HG02852 (cell line): Measurements from ENCODE around the gene ZNF318.

Source experiments
- ATAC-seq: cut with Tn5 transposase; IDR thresholded peaks from one replicate; pipeline ENCODE4 v1.9.1; 2021; ENCODE audit warnings: mild to moderate bottlenecking, moderate library complexity; ENCODE audit not compliant: unreplicated experiment

Gene ZNF318

DNA sequence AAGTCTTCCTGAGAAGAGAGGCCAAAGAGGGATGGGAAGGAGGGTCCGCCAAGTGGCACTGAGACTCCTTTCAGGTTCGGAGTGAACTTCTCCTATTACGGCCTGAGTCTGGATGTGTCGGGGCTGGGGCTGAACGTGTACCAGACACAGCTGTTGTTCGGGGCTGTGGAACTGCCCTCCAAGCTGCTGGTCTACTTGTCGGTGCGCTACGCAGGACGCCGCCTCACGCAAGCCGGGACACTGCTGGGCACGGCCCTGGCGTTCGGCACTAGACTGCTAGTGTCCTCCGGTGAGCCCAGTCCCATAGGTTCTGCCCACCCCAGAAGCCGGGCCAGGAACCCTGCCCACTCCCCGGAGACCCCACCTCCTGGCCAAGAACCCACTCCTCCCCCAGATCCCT, 67.3 kb downstream of the ZNF318 start:
- ATAC-seq, result no peak

DNA sequence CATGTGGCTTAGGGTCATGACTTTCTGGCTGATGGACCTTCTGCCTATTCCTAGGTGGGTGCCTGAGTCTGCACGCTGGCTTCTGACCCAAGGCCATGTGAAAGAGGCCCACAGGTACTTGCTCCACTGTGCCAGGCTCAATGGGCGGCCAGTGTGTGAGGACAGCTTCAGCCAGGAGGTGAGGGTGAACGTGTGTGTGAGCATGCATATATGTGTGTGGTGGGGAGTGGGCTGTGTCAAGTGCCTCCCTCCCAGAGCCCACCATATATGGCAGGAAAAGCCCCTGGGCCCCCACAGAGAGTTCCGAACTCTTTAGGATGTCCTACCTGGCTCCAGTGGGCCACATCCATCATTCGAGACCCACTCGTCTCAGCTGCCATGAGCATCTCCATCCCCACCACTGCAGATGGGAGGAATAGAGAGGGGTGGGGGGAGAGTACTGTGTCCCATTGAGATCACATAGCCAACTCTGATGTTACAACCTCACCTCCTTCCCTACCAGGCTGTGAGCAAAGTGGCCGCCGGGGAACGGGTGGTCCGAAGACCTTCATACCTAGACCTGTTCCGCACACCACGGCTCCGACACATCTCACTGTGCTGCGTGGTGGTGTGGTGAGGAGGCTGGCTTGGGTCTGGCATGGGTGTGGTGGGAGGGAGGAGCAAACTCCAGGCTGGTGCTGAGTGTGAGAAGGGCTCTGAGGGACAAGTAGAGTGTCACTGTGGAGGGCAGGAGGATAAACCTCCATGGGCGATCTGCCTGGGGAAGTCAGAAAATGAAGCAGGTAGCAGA, 68.2 kb downstream of the ZNF318 start:
- ATAC-seq, result no peak

DNA sequence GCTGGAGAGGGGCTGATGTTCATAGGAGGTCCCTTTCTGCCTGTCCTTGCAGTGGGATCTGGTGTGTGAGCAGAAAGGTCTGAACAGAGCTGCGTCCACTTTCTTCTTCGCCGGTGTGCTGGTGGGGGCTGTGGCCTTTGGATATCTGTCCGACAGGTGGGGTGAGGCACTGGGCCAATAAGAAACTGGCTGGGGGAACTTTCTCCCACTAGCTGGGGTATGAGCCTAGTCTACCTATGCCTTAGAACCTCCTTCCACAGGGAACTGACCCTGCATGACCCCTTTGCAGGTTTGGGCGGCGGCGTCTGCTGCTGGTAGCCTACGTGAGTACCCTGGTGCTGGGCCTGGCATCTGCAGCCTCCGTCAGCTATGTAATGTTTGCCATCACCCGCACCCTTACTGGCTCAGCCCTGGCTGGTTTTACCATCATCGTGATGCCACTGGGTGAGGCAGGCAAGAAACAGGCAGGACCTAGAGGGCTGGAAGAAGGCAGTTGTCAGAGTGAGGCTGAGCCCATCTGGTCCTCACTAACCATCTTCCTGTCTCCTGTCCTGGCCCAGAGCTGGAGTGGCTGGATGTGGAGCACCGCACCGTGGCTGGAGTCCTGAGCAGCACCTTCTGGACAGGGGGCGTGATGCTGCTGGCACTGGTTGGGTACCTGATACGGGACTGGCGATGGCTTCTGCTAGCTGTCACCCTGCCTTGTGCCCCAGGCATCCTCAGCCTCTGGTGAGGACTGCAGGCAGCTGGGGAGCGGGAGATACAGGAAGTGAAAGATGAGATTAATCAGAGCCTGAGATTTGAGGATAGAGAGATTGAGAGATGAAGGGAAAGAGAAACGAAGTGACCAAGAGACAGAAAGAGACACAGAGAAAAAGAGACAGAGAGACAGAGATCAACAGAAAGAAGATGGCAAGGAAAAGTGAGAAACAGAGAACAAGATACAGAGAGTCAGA, 69.8 kb downstream of the ZNF318 start:
- no peak for ATAC-seq

DNA sequence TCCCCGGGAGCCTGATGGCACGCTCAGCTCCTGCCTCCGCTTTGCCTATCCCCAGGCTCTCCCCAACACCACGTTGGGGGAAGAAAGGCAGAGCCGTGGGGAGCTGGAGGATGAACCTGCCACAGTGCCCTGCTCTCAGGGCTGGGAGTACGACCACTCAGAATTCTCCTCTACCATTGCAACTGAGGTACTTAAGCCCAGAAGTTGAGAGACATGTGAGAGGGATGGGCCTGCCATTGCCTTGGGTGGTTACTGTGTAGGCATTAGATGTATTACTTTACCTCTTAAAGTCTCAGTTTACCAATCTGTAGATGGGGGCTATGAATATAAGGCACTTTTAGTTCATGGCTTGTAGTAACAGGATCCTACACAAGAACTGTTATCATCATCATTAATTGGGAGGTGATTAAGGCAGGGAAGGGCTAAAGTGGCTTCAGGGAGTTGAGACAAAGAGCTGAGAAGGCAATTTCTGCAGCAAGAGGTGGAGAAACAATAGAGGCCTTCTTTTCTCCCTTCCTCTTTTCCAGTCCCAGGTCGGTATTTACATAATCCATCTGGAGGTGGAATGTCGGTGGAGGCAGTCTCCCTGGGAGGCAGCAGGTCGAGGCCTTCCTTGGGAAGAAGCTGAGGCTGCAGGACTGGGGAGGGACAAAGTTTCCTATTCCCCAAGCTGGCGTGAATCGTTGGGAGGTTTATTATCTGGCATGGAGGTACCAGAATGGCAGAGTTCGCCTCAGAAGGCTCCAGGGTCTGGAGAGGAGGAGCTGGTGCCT, 70.7 kb downstream of the ZNF318 start:
- ATAC-seq, result no peak

- no peak for ATAC-seq
These were observed 71.5 kb downstream of the ZNF318 start, which contains the start of gene SLC22A7 for GRCh38 chr6:43297644-43298564. TSS of gene SLC22A7 (plus strand) at chr6:43298260. CDS start at chr6:43298359, 99 bp downstream.

GRCh38 chr6:43296780-43297497, 72.5 kb downstream of the ZNF318 start:
- ATAC-seq, result no peak

DNA sequence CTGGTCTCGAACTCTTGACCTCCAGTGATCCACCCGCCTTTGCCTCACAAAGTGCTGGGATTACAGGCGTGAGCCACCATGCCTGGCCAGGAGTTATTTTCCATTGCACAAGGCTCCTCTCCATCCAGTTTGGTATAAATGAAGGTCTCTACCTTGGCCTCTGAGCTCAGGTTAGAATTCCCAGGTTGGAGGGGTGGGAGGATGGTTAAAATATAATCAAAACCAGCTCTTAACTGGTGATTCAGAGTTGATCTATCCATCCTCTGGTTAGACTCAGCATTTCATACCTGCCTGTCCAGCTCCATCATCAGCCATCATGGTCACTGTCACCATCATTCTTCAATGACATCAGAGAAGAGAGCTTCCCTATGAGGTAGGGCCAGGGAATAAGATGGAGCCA, 74.0 kb downstream of the ZNF318 start:
- no peak for ATAC-seq

GRCh38 chr6:43294536-43294935, 74.9 kb downstream of the ZNF318 start:
- ATAC-seq, result no peak

- no peak for ATAC-seq
These were observed 75.7 kb downstream of the ZNF318 start for GRCh38 chr6:43293698-43294097.

DNA sequence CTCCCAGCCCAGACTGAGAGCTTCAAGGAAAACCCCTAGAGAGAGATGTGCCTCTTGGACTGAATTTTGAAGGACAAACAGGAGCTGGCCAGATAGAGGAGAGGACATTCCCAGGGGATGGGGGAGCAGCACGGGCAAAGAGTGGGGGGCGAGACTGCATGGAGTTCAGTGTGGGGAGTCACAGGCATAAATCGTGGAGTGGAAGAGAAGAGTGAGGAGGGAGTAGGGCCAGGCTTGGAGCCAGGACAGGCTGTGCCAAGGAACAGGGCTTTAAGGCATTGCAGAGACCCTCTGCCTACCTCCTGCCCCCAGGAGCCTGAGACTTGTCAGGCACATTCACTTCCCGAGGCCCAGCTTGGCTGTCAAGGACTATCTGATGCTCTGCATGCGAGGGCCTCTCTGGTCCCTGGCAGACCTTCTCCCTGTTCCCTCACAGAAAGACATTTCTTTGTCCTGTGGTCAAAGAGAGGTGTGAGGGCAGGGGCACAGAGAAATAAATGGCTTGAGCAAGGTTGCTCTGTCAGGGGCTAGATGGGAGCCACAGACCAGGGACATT, 76.6 kb downstream of the ZNF318 start:
- no peak for ATAC-seq

DNA sequence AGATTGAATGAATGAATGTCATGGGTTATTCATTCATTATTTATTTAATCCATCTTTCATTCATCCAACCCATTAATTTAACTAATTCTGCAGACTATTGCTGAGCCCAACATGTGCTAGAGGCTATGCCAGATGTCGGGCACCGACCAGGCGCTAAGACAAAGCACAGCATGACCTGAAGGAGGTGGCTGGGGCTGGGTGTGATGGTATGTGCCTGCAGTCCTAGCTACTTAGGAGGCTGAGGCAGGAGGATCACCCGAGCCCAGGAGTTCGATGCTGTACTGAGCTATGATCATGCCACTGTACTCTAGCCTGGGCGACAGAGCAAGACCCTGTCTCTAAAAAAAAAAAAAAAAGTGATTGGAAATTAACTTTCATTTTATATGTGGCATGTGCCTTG, 77.1 kb downstream of the ZNF318 start:
- no peak for ATAC-seq

DNA sequence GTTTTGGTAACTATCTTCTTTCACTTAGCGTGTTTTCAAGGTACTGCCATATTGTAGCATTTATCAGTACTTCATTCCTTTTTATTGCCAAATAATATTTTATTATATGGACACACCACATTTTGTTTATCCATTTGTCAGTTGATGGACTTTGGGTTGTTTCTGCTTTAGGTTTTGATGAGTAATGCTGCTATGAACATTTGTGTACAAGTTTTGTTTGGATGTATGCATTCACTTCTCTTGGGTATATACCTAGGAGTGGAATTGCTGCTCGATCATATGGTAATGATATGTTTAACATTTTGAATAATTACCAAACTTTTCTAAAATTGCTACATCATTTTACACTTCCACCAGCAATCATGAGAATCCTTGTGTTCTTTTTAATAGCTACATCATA, 77.7 kb downstream of the ZNF318 start:
- no peak for ATAC-seq

DNA sequence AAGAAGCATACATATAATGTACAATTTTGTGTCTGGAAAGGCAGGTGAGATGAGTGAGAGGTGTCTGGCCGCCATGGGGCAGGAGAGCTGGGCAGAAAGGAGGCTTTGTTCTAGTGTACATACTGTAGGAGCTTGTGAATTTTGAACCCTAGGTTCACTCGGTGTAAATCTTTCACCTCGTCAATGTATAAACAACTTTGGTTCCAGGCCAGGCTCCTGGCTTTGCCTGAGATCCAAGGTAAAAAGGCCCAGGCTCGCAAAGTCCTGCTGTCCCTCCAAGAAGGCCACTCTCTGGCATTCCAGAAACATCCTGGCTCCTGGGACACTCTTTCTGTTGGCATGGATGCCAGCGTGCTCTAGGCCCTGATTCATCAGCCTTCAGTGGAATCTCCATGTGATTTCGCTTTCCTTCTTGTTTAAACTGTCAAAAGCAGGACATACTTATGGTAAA, 78.5 kb downstream of the ZNF318 start:
- ATAC-seq, result no peak

GRCh38 chr6:43290339-43290904, 79.0 kb downstream of the ZNF318 start:
- ATAC-seq, result no peak

GRCh38 chr6:43287717-43288679, 81.4 kb downstream of the ZNF318 start:
- ATAC-seq, result no peak

DNA sequence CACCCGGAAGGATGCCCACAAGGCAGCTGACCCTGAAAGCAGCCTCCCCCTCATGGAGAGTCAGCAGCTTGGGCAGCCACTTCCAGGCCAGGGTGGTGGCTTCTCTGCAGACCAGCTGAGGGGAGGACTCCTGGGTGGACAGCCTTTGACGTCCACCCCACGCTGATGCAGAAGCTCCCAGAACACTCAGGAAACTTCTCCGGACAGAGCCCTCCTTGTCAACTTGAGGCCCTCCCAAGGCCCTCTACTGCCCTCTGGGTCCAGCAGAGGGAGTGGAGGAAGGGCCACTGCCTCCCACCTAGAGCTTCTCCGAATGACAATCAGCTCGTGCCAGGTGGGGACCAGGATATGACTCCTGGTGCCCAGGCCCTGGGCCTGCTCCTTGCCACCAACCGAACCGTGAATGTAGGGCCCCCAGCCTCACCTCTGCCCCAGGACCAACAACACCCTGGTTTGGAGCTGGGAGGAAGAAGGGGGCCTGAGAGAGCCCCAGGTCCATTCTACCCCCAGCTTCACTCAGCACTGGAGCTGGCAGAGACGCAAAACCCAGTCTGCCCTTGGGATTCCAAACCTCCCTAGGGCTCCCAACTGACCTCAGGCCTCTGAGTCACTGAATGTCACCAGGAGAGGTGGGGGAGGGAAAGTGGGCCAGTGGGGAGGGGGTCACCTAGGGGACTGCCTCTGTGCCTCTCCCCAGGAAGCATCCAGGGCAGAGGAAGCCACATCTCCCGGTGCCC, 82.3 kb downstream of the ZNF318 start:
- no peak for ATAC-seq

DNA sequence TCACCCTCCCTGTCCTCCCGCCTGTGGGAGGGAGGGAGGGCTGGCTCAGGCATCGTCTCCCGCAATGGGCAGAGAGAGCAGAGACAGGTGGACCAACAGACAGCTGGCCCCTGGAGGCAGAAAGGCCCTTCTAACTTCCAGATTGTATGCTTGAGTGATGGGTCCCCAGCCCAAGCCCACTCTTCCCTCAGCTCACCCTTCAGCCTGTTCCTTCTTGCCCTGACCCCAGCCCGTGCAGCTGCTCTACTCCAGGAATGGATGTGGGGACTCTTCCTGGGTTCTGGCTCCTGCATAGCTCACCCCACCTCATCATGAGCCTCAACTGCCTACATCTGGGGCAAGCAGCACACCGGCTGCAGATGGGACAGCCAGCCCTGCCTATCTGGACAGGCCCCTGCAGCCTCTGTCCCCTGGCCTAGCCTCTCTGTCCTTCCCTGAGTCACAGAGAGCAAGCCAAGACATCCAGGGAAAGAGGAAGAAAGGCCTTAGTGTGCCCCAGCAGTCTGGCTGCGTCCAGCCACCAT, 82.9 kb downstream of the ZNF318 start:
- ATAC-seq, result no peak
